Mesodermal cell (in vitro differentiated cells): Measurements from ENCODE around the gene OR8G5.

Experiments
- H3K27ac ChIP-seq: 2 replicates; pipeline ENCODE4 v1.7.0; 2013; ENCODE audit warnings: mild to moderate bottlenecking, low read depth, low read length, moderate library complexity; ENCODE audit not compliant: severe bottlenecking
- H3K36me3 ChIP-seq: 2 replicates; pipeline ENCODE4 v1.7.1; 2013; ENCODE audit warnings: mild to moderate bottlenecking, low read length, moderate library complexity; ENCODE audit not compliant: control insufficient read depth, insufficient read depth
- H3K4me1 ChIP-seq: one replicate; pipeline ENCODE4 v1.7.1; 2013; ENCODE audit warnings: mild to moderate bottlenecking, low read length; ENCODE audit not compliant: insufficient read depth, control insufficient read depth, poor library complexity, severe bottlenecking
- H3K4me3 ChIP-seq: 2 replicates; pipeline ENCODE4 v1.7.0; 2013; ENCODE audit warnings: low read length, control low read depth, mild to moderate bottlenecking; ENCODE audit not compliant: insufficient read depth, poor library complexity, severe bottlenecking; ENCODE audit errors: extremely low read depth
- H3K9me3 ChIP-seq: 2 replicates; pipeline ENCODE4 v1.7.1; 2013; ENCODE audit warnings: mild to moderate bottlenecking, low read length, moderate library complexity; ENCODE audit not compliant: control insufficient read depth
- WGBS, 2 experiments: methylation state at CpG; one replicate each; pipeline ENCODE4 v1.1.5; 2013; ENCODE audit warnings: missing lambda C conversion rate in 2 of 2; ENCODE audit not compliant: insufficient coverage in 2 of 2; 5-methylcytosine and 5-hydroxymethylcytosine counted together

OR8G5 gene

DNA sequence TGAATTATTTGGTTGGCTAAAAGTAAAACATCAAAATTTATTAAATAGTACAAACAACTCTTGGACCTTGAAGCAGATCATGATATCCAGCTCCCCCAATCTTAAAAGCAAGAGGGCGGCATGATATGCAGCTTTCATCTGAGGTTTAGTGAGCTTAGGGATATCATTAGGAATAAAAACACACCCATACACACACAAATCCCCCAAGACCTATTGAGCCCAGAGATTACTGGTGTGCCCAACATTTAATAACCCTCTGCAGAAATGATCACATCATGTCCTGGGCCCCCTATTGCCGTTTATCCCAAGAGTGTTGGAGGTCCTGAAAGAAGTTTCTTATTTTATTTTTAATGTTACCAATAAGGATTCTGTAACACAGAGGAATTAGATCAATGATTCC, 57.7 kb downstream of the OR8G5 start, which contains the start of gene OR8D1:
TSS of gene OR8D1 (minus strand) at position 101 of the 400 bp plus-strand sequence. CDS start 3,183 bp downstream, outside the sequence.
- Histone ChIP-seq H3K4me3 (no peak within 1 kb of the TSS), H3K27ac (no peak within 1 kb of the TSS), H3K9me3 (no peaks in the 10 kb centered on the region), H3K36me3 (no peaks in the 10 kb centered on the region), H3K4me1 (no peaks in the 10 kb centered on the region)
- WGBS, 2 experiments: no CpG with 5 or more reads among the region's 2 CpGs

DNA sequence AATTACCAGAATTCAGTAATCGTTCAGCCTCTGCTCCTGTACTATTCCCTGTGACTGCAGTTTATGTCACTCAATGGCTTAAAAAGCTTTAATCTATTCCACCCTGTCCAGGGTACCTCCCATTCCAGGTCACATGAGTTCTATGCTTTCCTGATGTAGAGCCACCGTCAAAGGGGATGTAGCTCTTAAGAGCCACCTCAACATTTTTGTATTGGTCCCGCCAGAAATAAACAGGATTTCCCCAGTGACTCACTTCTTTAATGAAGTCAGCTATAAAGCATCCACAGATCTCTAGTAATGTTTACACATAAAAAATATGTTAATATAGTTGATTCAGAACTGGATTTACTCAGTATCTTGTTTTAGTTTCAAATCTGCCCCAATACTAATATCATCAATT, 58.9 kb downstream of the OR8G5 start:
- WGBS, 2 experiments: 68 to 100% methylated on average over 2 of the region's 3 CpGs
- Histone ChIP-seq H3K4me3 (no peak overlapping the region), H3K4me1 (no peaks in the 10 kb centered on the region), H3K27ac (no peak overlapping the region), H3K9me3 (no peaks in the 10 kb centered on the region), H3K36me3 (no peaks in the 10 kb centered on the region)
